ENCODE data around the gene EPB41L1.

Gene EPB41L1

GRCh38 chr20:36273414-36274180, 119.1 kb downstream of the EPB41L1 start:
- in situ Hi-C loops (cut with MboI; ENCODE audit: low sequenced_read_pairs): no loop called here

GRCh38 chr20:36274181-36274841, 119.8 kb downstream of the EPB41L1 start:
- in situ Hi-C loops (cut with MboI; ENCODE audit: low sequenced_read_pairs): no loop called here

- in situ Hi-C loops (cut with MboI; ENCODE audit: low sequenced_read_pairs): no loop called here
Measured at GRCh38 chr20:36275011-36275410, 120.5 kb downstream of the EPB41L1 start.

GRCh38 chr20:36275441-36276189, 121.1 kb downstream of the EPB41L1 start:
- in situ Hi-C loops (cut with MboI; ENCODE audit: low sequenced_read_pairs): no loop called here

GRCh38 chr20:36277546-36277945, 123.0 kb downstream of the EPB41L1 start:
- in situ Hi-C loops (cut with MboI; ENCODE audit: low sequenced_read_pairs): no loop called here

- in situ Hi-C loops (cut with MboI; ENCODE audit: low sequenced_read_pairs): no loop called here
Measured at GRCh38 chr20:36279362-36279761, 124.8 kb downstream of the EPB41L1 start.

GRCh38 chr20:36279776-36280175, 125.2 kb downstream of the EPB41L1 start:
- in situ Hi-C loops (cut with MboI; ENCODE audit: low sequenced_read_pairs): no loop called here

GRCh38 chr20:36281785-36282380, 127.3 kb downstream of the EPB41L1 start:
- in situ Hi-C loops (cut with MboI; ENCODE audit: low sequenced_read_pairs): no loop called here
